Spleen (tissue), 11 donors: ENCODE results near the gene TEX50. TPM values are rescaled to one million over a fixed set of nuclear protein-coding genes. Genes with fewer than 3 reads are reported as not detected.
"Not testable (repeated sequence)": the region's sequence is repeated elsewhere in the genome, so short reads cannot be mapped to it uniquely, and the experiment has no call there.

Experiments
- DNase-seq: peaks from one replicate; pipeline ENCODE4 v3.0.0-alpha.2; 2020
- H3K27ac ChIP-seq, 8 donors: fragments of 200-600 bp; sonication (generic) in 7 of 8; 1 replicate in 4 of 8; 2 replicates in 4 of 8; pipeline versions ENCODE4 v1.5.0 to v1.8.0; 2016 to 2021; ENCODE audit warnings: inconsistent platforms in 4 of 8, mild to moderate bottlenecking in 4 of 8, moderate library complexity in 1 of 8
- H3K27me3 ChIP-seq, 7 donors: fragments of 200-600 bp; sonication (generic) in 6 of 7; replicated peaks in 1 of 7; 1 replicate in 4 of 7; 2 replicates in 3 of 7; pipeline versions ENCODE4 v1.5.0 to v1.8.0; 2016 to 2021; ENCODE audit warnings: inconsistent platforms in 3 of 7, mild to moderate bottlenecking in 1 of 7
- H3K36me3 ChIP-seq, 6 donors: fragments of 200-600 bp; sonication (generic) in 5 of 6; 1 replicate in 4 of 6; 2 replicates in 2 of 6; pipeline versions ENCODE4 v1.5.0 to v1.8.0; 2016 to 2021; ENCODE audit warnings: inconsistent platforms in 2 of 6
- H3K4me1 ChIP-seq, 6 donors: fragments of 200-600 bp; sonication (generic) in 5 of 6; 1 replicate in 3 of 6; 2 replicates in 3 of 6; pipeline versions ENCODE4 v1.5.0 to v1.8.0; 2016 to 2021; ENCODE audit warnings: inconsistent platforms in 3 of 6
- H3K4me3 ChIP-seq, 8 donors: fragments of 200-600 bp; sonication (generic) in 7 of 8; 1 replicate in 4 of 8; 2 replicates in 4 of 8; pipeline versions ENCODE4 v1.5.0 to v1.8.0; 2016 to 2021; ENCODE audit warnings: inconsistent platforms in 4 of 8, mild to moderate bottlenecking in 4 of 8, moderate library complexity in 2 of 8
- H3K9me3 ChIP-seq, 8 donors: fragments of 200-600 bp; sonication (generic) in 7 of 8; 1 replicate in 4 of 8; 2 replicates in 4 of 8; pipeline versions ENCODE4 v1.5.0 to v1.8.0; 2016 to 2021; ENCODE audit warnings: inconsistent platforms in 4 of 8
- POLR2A ChIP-seq, 3 donors: fragments of 450-650 bp; IDR thresholded peaks; one replicate each; pipeline ENCODE4 v1.5.1; 2017; ENCODE audit warnings: antibody characterized with exemption in 3 of 3, mild to moderate bottlenecking in 1 of 3
- POLR2AphosphoS5 ChIP-seq, 3 donors: sonication (generic); formaldehyde crosslinking; IDR thresholded peaks; one replicate each; pipeline ENCODE4 v1.5.1; 2017; ENCODE audit warnings: antibody characterized with exemption in 3 of 3
- WGBS, 5 donors: extraction: QIAGEN DNeasy Blood & Tissue Kit in 3 of 5; methylation state at CpG; one replicate each; pipeline versions ENCODE4 v1.1.5 to v1.1.7; 2013 to 2018; 5-methylcytosine and 5-hydroxymethylcytosine counted together
- intact Hi-C: fragments of 100-400 bp; cut with DNase I; formaldehyde crosslinking; loops from one replicate; pipeline ENCODE4 v1.15.0; 2023; ENCODE audit warnings: low total_unique reads
- polyA plus RNA-seq, 3 donors: library from polyadenylated mRNA; stranded (reverse); fragments of 200-250 nt; gene quantifications; one replicate each; pipeline ENCODE4 v1.2.1, GENCODE V29; 2013
- total RNA-seq, 7 donors: library from RNA; depleted of rRNA in 3 of 7; stranded (reverse); fragments of >200 nt in 3 of 7; fragmentation: NEBNext Ultra II Directional in 4 of 7; extraction: Animal tissue kit (Norgen Biotek cat#: 25700) in 4 of 7; gene quantifications; one replicate each; pipeline versions ENCODE4 v1.1.0 to v1.2.1, GENCODE V29; 2016 to 2021
- TF ChIP-seq, protein P1 (sequence below), 11 experiments: fragments of 200-600 bp in 7 of 11; fragments of 450-650 bp in 4 of 11; sonication (generic) in 4 of 11; IDR thresholded peaks in 8 of 11; conservative IDR thresholded peaks in 3 of 11; 1 replicate in 7 of 11; 2 replicates in 4 of 11; pipeline versions ENCODE4 v1.4.0 to v1.8.0; 2016 to 2021; ENCODE audit warnings: antibody characterized with exemption in 11 of 11, inconsistent platforms in 4 of 11, mild to moderate bottlenecking in 1 of 11
- donor health status: healthy with polysubstance abuse.
- donor health status: DM: no; HTN: no; CAD: no; lungs with moderate emphysema.
- donor health status: DM: no; HTN: no; CAD: no.
- donor health status: Bipolar disorder and iron deficiency.
- donor health status: healthy.
- donor health status: DM: no; HTN: no; CAD: no.
- donor health status: DM: yes; HTN: yes; CAD: no.

The TEX50 gene
- total and polyA plus RNA-seq, 10 donors: not detected

DNA sequence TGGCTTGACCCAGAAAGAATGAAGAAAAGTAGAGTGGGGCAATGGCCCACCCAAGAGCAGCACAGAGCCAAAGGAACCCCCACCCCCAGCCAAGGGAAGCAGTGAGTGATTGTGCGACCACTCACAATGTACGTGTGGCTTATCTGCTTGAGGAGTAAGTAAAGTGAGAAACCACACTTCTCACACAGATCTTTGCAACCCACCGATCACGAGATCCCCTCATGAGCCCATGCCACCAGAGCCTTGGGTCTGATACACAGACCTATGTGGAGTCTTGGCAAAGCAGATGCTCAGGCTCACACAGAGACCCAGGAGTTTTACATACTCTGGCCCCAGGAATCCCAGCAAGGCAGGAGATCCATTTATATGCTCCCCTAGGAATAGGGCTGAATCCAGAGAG is 18.3 kb upstream of the TEX50 start:
- Histone ChIP-seq H3K27me3 (no peaks in the 10 kb centered on the region), H3K27ac (no peak overlapping the region), H3K4me1 (no peaks in the 10 kb centered on the region), H3K9me3 (peaks cover 6 to 42% (median 34%) of the 10 kb centered on the region in 8 donors), H3K36me3 (no peaks in the 10 kb centered on the region), H3K4me3 (no peak overlapping the region)
- TF ChIP-seq, protein P1, sequence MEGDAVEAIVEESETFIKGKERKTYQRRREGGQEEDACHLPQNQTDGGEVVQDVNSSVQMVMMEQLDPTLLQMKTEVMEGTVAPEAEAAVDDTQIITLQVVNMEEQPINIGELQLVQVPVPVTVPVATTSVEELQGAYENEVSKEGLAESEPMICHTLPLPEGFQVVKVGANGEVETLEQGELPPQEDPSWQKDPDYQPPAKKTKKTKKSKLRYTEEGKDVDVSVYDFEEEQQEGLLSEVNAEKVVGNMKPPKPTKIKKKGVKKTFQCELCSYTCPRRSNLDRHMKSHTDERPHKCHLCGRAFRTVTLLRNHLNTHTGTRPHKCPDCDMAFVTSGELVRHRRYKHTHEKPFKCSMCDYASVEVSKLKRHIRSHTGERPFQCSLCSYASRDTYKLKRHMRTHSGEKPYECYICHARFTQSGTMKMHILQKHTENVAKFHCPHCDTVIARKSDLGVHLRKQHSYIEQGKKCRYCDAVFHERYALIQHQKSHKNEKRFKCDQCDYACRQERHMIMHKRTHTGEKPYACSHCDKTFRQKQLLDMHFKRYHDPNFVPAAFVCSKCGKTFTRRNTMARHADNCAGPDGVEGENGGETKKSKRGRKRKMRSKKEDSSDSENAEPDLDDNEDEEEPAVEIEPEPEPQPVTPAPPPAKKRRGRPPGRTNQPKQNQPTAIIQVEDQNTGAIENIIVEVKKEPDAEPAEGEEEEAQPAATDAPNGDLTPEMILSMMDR (IDR thresholded peaks at IDR 0.05 in 8 of 11, conservative IDR thresholded peaks at IDR 0.05 in 3 of 11): no peak
- no peak for TF ChIP-seq POLR2A (IDR thresholded peaks at IDR 0.05)
- TF ChIP-seq POLR2AphosphoS5 (IDR thresholded peaks at IDR 0.05): no peak
- WGBS, 5 donors: 69 to 85% (median 73%) methylated on average over 4 of the region's 4 CpGs
- intact Hi-C loops: no loop called here
- DNase-seq: no peak

DNA sequence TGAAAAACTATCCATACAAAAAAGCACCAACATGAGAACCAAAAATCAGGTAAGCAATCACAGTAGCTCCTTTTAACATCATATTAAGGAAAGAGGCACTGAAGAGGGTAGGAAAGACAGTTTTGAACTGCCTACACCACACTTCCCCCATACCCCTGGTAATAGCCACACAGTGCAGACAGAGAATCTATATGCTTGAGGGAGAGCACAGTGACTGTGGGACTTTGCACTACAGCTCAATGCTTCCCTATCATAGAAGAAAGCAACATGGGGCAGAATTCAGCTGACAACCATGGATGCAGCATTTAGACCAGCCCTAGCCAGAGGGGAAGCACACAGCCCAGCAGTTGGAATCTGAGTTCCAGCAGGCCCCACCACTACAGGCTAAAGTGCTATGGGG is 7.9 kb upstream of the TEX50 start:
- intact Hi-C loops: no loop called here
- DNase-seq: no peak
- H3K27me3 ChIP-seq: no peaks in the 10 kb centered on the region
- no peak overlapping the region for H3K4me3 ChIP-seq
- TF ChIP-seq POLR2AphosphoS5 (IDR thresholded peaks at IDR 0.05): no peak
- no peak for TF ChIP-seq POLR2A (IDR thresholded peaks at IDR 0.05)
- TF ChIP-seq, protein P1 (IDR thresholded peaks at IDR 0.05 in 8 of 11, conservative IDR thresholded peaks at IDR 0.05 in 3 of 11): no peak
- no peak overlapping the region for H3K27ac ChIP-seq
- no peaks in the 10 kb centered on the region for H3K4me1 ChIP-seq
- H3K36me3 ChIP-seq: no peaks in the 10 kb centered on the region
- peaks cover 0 to 15% (median 7%) of the 10 kb centered on the region in 8 donors for H3K9me3 ChIP-seq

DNA sequence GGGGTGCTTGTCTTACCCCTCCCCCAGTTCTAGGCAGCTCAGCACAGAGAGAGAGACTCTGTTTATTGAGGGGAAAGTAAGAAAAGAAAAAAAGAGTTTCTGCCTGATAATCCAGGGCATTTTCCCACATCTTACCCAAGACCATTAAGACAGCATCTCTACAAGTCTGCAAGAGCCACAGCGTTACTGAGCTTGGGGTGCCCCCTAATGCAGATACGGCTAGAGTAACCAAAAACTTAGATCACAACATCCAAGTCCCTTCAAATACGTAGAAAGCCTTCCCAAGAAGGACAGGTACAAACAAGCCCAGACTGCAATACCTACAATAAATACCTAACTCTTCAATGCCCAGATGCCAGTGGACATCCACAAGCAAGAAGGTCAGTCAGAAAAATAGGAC is 6.2 kb upstream of the TEX50 start:
- no peaks in the 10 kb centered on the region for H3K9me3 ChIP-seq
- H3K4me1 ChIP-seq: no peaks in the 10 kb centered on the region
- no peak overlapping the region for H3K27ac ChIP-seq
- no peak overlapping the region for H3K4me3 ChIP-seq
- intact Hi-C loops: no loop called here
- 84 to 96% (median 92%) methylated on average over 3 of the region's 3 CpGs for WGBS, 5 donors
- TF ChIP-seq, protein P1 (IDR thresholded peaks at IDR 0.05 in 8 of 11, conservative IDR thresholded peaks at IDR 0.05 in 3 of 11): no peak
- no peak for TF ChIP-seq POLR2AphosphoS5 (IDR thresholded peaks at IDR 0.05)
- no peaks in the 10 kb centered on the region for H3K27me3 ChIP-seq
- H3K36me3 ChIP-seq: no peaks in the 10 kb centered on the region
- DNase-seq: no peak

DNA sequence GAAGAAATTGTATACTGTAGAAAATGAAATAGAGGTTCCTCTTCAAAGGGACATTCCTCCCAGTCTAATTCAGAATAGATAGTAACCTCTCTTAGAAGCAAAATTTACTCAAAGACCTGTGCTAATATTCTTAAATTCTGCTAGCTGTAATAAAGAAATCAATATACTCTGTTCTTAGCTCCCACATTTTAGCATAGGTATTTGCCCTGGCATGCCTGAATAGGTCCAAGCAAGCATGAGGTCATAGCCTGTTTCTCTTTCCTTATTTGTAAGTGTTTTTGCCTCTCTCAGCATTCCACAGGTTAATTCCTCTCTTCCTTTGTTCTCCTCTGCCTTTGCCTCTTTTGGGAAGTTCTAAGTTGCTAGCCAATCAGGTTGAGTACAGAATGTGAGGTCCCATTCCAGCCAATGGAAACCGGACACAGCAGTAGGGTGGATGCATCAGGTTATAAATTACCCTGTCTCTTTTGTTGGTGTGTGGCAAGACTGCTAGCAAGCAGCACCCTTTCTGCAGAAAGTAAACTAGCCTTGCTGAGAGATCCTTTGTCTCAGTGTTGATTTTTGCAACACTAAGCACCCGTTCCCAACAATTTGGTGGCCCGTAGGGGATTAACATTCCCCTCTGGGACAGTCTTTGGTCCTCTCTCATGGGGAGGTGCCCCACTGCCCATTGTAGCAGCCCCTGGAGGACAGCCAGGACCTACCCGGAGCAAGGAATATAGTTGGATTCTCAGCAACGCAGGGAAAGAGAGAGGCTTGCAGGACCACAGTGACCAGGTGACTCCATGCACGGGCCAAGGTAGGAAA is 2.3 kb downstream of the TEX50 start:
- H3K4me1 ChIP-seq, H3K27me3 ChIP-seq, H3K4me3 ChIP-seq, H3K36me3 ChIP-seq, H3K27ac ChIP-seq, DNase-seq, intact Hi-C loops: not testable (repeated sequence)
- 88 to 94% (median 93%) methylated on average over 6 of the region's 6 CpGs for WGBS, 5 donors
- peaks cover 0 to 13% (median 0%) of the 10 kb centered on the region in 8 donors for H3K9me3 ChIP-seq
